ENCODE measurements around the gene PSMD11. TPM values are rescaled to one million over a fixed set of nuclear protein-coding genes. Genes with fewer than 3 reads are reported as not detected.

Gene PSMD11
- total and polyA plus RNA-seq, 2 of the 8 experiments (the other 6 are each of a cell fraction or from before 2014, with no cell fraction given), result 68.4 to 171 TPM

DNA sequence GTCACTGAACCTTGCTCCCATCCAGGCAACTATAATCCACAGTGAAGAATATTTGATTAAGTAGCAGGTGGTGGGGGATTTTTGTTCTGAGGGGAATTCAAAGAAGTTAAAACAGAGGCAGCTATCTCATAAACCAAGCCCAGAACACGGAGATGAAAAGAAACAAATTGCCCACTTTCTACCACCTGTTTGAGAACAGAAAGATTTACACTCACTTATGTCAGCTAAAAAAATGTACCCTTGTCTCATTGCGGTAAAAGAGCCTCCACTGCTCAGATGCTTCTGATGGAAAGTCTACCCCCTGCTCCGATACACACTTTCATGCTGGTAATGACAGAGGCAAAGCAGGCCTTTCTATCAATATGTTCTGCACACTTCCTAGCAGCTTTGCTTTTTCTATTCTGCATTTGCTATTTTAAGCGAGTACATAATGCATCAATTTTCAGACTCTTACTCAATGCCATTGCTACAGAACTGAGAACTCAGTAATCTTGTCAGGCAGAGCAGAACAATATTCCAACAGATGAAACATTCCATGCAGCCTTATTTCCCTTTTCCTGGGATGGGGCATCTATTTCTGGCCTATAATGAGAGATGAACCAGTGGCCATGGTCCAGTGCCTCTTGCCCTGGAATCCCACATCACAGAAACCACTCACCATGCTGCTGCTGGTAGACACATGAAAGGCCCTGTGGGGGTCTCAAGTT lies 71.5 kb downstream of the PSMD11 start:
- FAIRE-seq, result no peak
- no peak overlapping the region for H4K91ac ChIP-seq (replicated peaks; ENCODE audit: insufficient read length, low read length)
- H4K8ac ChIP-seq (ENCODE audit: extremely low read depth, insufficient read depth, low read length), result no peak overlapping the region
- no peak overlapping the region for H2BK15ac ChIP-seq (ENCODE audit: low read length)
- no peaks in the 10 kb centered on the region; a peak in 2 of 7 replicates for H3K27me3 ChIP-seq (replicated peaks in 1 of 4; ENCODE audit: control insufficient read depth in 3 of 4, extremely low read depth in 1 of 4, insufficient read depth in 3 of 4, low read length in 3 of 4)
- POLR2A ChIA-PET (ENCODE audit: partially characterized antibody), result interaction anchor here (1.0 to 5.3 kb wide), 2 partner anchors 22 to 28 kb away, joined by 3 to 35 read pairs; partner anchors contain the start of gene CDK5R1
- WGBS, 2 experiments (ENCODE audit: extremely low coverage in 1 of 2, insufficient coverage in 1 of 2, insufficient read length in 1 of 2, insufficient replicate concordance in 2 of 2, low coverage in 1 of 2, low lambda C conversion rate in 2 of 2, missing lambda C conversion rate in 1 of 2), result 91% methylated on average over 4 of the region's 4 CpGs; no CpG with 5 or more reads in 1 of the 2 experiments
- H2BK5ac ChIP-seq (ENCODE audit: low read depth, low read length), result no peak overlapping the region
- no peak overlapping the region for H3K4me3 ChIP-seq (ENCODE audit: extremely low read depth in 1 of 4, insufficient read depth in 2 of 4, low read depth in 3 of 4, low read length in 4 of 4)
- no peaks in the 10 kb centered on the region for H4K20me1 ChIP-seq (replicated peaks in 1 of 2; ENCODE audit: control insufficient read depth in 1 of 2, insufficient read depth in 2 of 2, low read length in 2 of 2)
- TF ChIP-seq, protein P1, sequence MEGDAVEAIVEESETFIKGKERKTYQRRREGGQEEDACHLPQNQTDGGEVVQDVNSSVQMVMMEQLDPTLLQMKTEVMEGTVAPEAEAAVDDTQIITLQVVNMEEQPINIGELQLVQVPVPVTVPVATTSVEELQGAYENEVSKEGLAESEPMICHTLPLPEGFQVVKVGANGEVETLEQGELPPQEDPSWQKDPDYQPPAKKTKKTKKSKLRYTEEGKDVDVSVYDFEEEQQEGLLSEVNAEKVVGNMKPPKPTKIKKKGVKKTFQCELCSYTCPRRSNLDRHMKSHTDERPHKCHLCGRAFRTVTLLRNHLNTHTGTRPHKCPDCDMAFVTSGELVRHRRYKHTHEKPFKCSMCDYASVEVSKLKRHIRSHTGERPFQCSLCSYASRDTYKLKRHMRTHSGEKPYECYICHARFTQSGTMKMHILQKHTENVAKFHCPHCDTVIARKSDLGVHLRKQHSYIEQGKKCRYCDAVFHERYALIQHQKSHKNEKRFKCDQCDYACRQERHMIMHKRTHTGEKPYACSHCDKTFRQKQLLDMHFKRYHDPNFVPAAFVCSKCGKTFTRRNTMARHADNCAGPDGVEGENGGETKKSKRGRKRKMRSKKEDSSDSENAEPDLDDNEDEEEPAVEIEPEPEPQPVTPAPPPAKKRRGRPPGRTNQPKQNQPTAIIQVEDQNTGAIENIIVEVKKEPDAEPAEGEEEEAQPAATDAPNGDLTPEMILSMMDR (IDR thresholded peaks at IDR 0.05; ENCODE audit: control extremely low read depth in 1 of 3, insufficient read depth in 1 of 3, low read depth in 1 of 3, low read length in 3 of 3), result no peak
- no peak for TF ChIP-seq SIRT6 (IDR thresholded peaks at IDR 0.05; ENCODE audit: low read length)
- no peak for TF ChIP-seq KDM1A (IDR thresholded peaks at IDR 0.05; ENCODE audit: borderline replicate concordance, low read length)
- no peak for TF ChIP-seq SAP30 (IDR thresholded peaks at IDR 0.05; ENCODE audit: insufficient read depth, insufficient replicate concordance, low read length)
- TF ChIP-seq EP300 (IDR thresholded peaks at IDR 0.05; ENCODE audit: borderline replicate concordance in 1 of 2, low read depth in 2 of 2, low read length in 2 of 2), result no peak
- TF ChIP-seq BRCA1 (IDR thresholded peaks at IDR 0.05; ENCODE audit: low read depth, low read length), result no peak
- TF ChIP-seq HDAC6 (IDR thresholded peaks at IDR 0.05; ENCODE audit: low read depth, low read length), result no peak
- TF ChIP-seq SP2 (IDR thresholded peaks at IDR 0.05; ENCODE audit: low read length), result no peak
- H3K18ac ChIP-seq (ENCODE audit: extremely low read depth, low read length), result no peak overlapping the region
- no peak overlapping the region for H2BK12ac ChIP-seq (ENCODE audit: low read depth, low read length)
- H3K27ac ChIP-seq (ENCODE audit: low read depth, low read length), result no peak overlapping the region
- H3K79me1 ChIP-seq (ENCODE audit: low read depth, low read length), result no peaks in the 10 kb centered on the region
- no peak overlapping the region for H3K23ac ChIP-seq (ENCODE audit: insufficient read length)
- H4K5ac ChIP-seq (ENCODE audit: insufficient read length, low read depth, low read length), result no peak overlapping the region
- no peak overlapping the region for H3K4me2 ChIP-seq (ENCODE audit: insufficient read depth in 1 of 2, low read depth in 2 of 2, low read length in 2 of 2)
- H3K9ac ChIP-seq (replicated peaks in 1 of 4; ENCODE audit: extremely low read depth in 1 of 4, low read depth in 3 of 4, low read length in 3 of 4), result no peak overlapping the region
- H3K56ac ChIP-seq (replicated peaks; ENCODE audit: insufficient read length, low read depth, low read length), result no peak overlapping the region
- H3K79me2 ChIP-seq (ENCODE audit: control insufficient read depth in 1 of 2, insufficient read depth in 2 of 2, low read length in 2 of 2), result no peaks in the 10 kb centered on the region
- H3K4me1 ChIP-seq (replicated peaks in 1 of 4; ENCODE audit: control insufficient read depth in 3 of 4, insufficient read depth in 4 of 4, low read length in 3 of 4), result peaks cover 19 to 35% (median 22%) of the 10 kb centered on the region in 4 experiments
- H3K9me3 ChIP-seq (ENCODE audit: insufficient read depth in 2 of 2, low read depth in 1 of 2, low read length in 1 of 2), result no peaks in the 10 kb centered on the region
- no peak overlapping the region for H3K14ac ChIP-seq (ENCODE audit: insufficient read length)
- H3K4ac ChIP-seq (replicated peaks; ENCODE audit: insufficient read length, low read depth, low read length), result no peak overlapping the region
- no peak for DNase-seq (ENCODE audit: low read depth in 1 of 2, low spot score in 2 of 2)
- H3K36me3 ChIP-seq (ENCODE audit: control insufficient read depth in 2 of 4, insufficient read depth in 4 of 4, low read length in 3 of 4), result no peaks in the 10 kb centered on the region
- peak overlapping the region; percentile 24; the same call in 1 of the 2 replicates for H2AK5ac ChIP-seq (ENCODE audit: low read depth, low read length)
- H2BK120ac ChIP-seq (replicated peaks; ENCODE audit: low read depth, low read length), result no peak overlapping the region
- no peak overlapping the region for H2AFZ ChIP-seq (ENCODE audit: low read length)
- no peak overlapping the region for H2BK20ac ChIP-seq (ENCODE audit: low read length)
- CTCF ChIA-PET (ENCODE audit: partially characterized antibody), result no interaction called here
- H3K23me2 ChIP-seq (ENCODE audit: low read depth, low read length), result peaks cover 3% of the 10 kb centered on the region; the same call in 1 of the 2 replicates
